Activated CD8-positive, alpha-beta memory T cell treated with anti-CD3 and anti-CD28 coated beads for 48 hours (primary cell): Measurements from ENCODE around the gene ANO2.

Source experiments
- DNase-seq, 3 experiments: peaks; one replicate each; pipeline ENCODE4 v3.0.0-alpha.2; 2020; ENCODE audit warnings: low read depth in 2 of 3, low spot score in 2 of 3

The ANO2 gene

DNA sequence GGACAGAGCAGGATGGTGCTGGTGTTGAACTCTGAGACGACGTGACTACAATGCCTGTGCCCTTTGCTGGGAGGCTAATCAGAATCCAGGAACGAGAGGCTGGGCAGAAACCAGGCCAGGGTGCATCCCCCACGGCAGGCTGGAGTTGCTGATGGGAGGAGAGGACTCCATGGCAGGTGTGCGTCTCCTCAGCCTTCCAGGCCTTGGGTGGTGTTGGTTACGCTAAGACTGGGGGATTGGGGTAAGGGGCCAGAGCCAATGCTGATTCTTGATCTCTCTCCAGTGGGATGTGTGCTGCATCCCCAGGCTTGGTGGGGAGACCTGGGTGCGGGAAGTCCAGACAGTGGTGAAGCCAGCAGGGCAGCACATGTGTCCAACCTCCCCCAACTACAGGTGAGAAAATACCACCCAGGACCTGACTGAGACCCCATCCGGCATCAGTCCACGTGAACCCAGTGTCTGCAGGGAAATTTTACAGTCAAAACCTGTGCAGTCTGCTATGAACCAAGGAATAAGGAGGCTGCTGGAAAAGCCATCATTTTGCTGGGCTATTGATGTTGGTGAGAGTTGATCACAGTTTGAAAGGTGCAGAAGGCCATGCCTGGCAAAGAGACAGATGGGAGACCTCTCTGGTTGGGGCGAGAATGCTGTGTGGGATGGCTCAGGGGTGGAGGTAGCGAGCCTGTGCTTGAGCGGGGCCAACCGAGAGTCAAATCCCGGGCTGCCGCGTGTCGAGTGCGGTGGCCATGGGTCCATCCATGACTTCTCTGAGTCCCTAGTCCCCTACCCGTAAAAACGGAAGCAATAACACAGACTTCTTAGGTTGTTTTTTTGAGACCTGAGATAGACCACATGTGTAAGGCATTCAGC lies 423.4 kb downstream of the ANO2 start:
- DNase-seq: no peak

DNA sequence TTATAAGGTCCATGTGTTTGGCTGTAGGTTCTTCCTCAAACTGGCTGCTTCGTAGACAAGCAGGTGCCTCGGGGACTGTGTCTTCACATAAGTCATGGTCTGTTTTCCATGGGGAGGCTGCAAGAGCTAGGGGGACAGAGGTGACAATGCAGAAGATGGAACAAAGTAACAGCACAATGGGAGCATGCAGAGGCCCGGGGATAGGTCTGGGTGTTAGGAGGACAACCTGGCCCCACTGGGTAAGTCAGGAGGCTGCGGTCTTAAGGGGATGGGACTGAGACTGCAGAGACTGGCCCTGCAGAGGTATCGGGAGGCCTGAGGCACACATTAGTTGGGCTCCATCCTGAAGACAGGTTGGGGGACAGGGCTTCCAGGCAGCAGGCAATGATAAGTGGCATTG lies 424.2 kb downstream of the ANO2 start:
- DNase-seq: no peak

DNA sequence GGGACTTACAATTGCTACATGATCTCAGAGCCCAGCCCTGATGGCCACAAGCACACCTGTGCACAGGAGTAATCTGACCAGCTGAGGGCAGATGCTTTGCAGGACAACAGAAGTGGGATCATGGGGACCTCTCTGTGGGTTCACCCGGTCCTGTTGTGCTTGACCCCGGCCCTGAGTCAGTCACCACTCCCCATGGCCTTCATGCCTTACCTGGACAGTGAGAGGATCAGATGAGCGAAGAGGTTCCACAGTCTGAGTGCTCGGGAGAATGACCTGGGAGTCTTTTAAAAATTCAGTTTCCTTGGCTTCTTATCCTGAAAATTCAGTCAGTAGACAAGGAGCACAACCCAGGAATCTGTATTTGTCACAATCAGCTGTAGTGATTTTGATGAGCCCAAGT lies 425.0 kb downstream of the ANO2 start:
- DNase-seq: no peak

DNA sequence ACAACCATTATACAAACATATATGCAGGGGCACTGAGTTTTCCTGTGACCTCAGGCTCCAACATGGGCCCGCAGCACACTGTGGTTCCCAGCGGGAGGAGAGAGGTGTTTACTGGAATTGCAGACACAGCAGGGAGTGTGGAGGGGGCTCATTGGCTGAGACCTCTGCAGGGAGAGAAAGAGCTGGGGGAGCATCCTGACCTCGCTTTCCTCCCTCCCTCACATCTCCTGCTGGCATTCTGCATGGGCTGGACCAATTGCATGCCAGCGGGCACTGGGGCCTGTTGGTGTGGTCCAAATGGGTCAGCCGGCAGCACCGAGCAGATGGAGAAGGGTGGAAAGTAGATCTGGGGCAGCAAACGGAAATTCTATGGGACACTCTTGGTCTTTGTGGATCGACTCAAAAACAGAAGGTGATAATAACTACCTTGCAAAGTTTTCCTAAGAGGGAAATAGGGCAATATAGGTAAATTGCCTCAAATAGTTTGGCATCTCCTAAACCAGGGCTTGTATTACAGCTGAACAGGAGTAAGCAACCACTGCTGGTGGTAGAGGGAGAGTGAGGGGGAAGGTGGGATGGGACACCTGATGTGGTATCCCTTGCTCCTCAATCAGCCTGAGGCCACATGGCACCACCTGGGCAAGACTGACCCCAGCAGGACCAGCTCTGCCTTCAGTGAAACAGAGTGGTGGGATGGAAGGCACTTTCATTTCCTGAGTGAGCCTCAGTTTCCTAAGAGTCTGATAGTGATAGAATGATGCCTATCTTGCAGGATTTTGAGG lies 426.3 kb downstream of the ANO2 start:
- no peak for DNase-seq

DNA sequence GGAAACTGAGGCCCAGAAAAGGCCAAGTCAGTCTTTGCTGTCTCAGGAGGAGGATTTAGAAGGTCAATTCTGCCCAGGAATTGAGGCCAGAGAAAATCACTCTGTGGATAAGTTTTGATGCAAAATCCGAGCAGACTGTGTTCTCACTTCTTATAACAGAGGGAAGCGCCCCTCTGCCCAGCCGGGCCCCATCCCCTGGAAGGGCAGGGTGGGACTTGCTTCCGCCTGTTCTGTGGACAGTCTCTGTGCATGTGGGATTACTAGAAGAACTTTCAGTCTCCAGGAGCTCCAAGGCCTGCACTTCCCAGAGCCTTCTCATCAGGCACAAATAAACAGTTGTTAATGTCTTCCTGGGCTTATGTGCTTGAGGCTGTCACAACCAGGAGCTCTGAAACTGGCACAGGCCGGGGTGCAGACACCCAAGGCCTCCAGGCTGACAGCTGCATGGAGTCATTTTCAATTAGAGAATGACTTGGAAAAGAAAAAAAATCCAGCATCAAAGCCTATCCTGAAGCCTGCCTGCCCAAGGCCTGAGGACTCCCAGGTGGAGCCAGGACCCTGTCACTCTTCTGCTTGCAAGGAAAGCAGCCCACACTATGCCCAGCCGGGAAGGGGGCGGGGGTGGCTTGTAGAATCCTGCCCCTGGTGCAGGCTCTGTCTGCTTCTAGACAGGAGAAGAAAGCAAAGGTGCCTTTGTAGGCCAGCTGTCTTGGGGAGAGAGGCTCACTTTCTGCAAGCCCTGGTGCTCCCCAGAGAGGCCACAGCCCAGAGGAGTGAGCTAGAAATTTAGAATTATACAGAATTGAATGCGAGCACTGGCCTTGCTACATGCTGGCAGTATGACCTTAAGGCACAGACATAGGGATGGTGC lies 428.5 kb downstream of the ANO2 start:
- no peak for DNase-seq

DNA sequence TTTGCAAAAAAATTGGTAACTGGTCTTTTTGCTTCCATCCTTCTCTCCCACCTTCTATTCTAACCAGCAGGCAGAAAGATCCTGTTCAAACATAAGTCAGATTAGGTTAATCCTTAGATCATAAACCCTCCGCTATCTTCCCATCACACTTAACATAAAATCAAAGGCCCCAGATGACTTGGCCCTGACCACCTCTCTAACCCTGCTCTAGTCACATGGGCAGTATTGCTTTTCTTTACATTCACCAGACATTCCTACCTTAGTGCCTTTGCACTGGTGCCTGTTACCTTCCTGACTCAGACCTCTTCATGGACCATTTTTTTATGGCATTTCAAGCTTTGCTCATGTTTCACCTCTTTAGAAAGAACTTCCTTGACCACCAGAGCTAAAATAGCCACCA lies 429.6 kb downstream of the ANO2 start:
- DNase-seq: no peak

DNA sequence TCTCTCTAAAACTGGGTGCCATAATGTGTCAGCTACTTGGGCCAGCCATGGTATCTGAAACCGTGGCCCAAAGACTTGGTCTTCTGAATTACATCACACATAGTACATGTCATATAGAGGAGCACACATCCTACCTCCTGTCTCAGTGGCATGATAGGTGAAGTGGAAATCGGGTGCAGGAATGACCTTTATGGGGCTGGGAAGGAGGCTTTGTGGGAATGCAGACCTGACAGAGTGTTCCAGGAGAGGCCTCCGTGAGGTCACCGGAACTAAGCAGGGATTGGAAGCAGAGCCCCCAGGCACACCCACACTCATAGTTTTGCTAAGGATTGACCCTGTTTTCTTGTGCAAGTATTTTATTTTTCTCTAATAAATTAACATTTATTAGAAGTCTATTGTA lies 430.5 kb downstream of the ANO2 start:
- no peak for DNase-seq

DNA sequence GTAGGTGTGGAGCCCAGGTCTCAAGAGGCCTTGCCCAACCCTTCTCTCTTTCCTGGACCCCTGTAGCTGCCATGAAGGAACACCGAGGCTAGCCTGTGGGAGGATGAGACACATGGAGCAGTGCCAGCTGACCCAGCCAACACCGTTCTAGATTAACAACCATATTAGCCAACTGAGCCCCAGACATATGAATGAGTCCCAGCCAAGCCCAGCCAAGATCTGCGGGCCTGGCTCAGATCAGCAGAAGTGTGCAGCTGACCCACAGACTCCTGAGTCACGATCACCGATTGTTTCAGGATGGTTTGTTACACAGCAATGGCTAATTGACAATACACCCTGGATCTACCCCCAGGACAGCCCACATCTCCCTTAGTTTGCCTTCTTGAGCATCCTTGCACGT lies 431.0 kb downstream of the ANO2 start:
- no peak for DNase-seq

DNA sequence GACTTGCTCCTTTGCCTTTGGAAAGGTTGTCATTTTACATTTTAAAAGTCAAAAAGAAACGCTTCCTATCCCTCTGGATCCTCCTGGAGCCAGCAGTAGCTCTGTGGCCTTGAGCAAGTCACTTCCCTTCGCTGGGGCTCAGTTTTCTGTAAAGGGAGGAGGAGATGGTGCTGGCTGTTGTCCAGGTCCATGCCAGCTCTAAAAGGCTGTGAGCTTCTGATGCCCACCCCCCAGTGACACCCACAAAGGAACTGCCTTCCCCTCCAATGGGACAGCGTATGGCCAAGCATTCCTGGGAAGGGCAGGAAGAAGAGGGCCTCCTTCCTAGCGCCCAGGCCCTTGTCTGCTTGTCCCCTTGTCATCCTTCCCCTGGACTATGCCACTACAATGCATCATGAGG lies 431.7 kb downstream of the ANO2 start:
- DNase-seq: no peak
